ENCODE measurements around the gene RMND5B.
"Not testable (repeated sequence)": the region's sequence is repeated elsewhere in the genome, so short reads cannot be mapped to it uniquely, and the experiment has no call there.

The RMND5B gene

DNA sequence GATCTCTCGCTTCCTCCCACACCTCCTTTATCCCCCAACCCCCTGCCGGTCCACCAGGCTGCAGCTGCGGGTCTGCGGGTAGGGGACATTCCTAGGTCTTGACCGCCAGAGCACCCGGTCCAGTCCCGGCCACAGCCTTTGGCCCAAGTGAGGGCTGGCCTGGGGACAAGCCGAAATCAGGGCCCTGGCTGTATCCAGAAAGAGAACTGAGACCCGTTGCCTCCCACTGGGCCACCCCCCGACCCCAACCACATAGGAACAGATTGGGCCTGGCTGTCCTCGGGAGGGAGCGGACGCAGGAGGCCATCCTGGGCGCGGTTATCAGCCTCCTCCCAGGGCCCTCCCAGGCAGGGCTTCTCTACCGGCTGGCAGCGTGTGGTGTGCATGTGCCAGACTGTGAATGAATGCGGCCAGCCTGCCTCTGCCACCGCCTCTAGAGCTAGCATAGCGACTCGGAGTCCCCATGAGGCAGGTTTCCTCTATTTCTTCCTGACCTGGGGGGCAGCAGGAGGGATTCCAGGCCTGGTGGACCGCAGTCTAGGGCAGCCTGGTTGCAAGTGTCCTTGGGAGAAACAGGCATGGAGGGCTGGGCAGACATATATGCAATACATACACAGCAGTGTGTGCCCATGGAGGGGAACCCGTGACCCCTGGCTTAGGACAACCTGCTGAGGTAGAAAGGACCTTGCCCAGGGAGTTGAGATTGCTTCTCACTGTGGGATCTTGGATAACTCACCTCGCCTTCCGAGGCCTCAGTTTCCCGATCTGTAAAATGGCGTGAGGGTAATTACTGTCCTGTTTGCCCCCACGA, 16.3 kb upstream of the RMND5B start:
- no peak for DNase-seq

DNA sequence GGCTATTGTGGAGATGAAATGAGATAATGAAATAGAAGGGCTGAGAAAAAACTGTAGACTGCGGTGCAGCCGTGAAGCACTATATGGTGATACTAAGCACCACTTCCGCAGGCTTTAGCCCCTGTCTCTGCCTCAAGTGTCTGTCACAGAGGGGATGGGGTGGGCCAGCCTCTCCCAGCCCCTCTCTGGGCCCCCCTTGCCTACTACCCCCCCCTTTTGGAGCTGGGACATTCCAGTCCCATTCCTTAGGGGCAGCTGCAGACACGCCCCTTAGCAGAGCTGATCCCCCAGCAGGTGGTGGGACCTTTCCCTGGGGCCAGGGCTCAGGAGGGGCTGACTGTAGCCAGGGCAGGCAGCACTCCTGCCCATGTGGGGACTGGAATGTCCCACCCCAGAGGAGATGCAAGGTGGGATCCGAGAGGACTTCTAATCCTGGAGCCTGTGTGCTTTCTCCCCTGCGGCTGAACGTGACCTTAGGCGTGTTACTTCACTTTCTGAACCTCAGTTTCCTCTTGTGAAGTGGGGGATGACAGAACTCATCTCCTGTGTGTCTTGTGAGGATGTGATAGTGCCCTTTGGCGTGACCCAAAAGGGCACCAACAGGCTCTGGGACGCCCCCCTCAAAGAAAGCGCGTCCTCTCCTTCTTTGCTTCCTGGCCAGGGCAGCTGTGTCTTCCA, 15.5 kb upstream of the RMND5B start:
- no peak for DNase-seq

DNA sequence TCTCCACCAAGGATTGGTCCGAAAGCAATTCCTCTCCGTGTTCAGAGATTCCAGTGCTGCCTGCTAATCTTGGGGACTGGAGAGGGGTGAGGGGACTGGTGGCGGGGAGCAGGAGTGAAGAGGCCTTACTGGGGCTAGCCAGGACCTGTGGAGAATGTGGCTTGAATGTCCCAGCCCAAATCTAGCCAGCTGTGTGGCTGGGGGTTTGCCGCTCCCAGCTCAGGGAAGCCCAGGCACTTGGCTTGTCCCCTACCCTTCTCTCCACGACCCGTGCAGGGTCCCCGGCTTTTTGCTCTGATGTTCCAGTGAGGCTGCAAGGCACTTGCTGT, 15.0 kb upstream of the RMND5B start:
- DNase-seq = no peak

DNA sequence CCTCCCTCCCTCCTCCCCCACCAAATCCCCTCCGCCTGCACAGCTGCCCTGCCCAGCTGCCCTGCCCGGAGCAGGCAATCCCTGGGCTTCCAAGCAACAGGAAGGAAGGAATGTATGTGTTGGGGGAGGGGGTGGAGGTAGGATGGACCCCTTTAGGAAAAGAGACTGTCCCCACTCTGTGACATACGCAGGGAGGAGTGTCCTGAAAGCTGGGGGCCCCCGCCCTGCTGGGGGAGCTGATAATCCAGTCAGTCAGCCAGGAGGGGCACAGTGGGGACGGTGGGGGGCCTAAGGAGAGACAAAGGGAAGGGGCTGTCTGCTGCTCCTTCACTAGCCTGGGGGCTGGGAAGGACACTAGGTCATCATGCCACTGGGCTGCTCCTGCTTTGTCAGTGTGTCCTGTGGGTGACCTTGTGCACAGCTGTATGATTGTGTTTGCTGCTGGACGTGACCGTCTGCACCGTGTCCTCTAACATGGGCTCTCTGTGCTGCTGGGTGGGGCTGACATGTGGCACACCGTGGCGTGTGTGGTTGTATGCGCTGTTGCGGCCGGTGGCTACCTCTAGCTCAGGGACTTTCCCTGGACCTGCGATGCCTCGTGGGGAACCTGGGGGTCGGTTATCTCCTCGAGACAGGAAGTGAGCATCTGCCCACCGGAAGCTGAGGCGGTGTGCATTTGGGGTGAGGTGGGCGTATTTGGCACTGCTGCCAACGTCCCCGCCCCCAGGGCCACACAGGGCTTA, 14.5 kb upstream of the RMND5B start:
- no peak for DNase-seq

DNA sequence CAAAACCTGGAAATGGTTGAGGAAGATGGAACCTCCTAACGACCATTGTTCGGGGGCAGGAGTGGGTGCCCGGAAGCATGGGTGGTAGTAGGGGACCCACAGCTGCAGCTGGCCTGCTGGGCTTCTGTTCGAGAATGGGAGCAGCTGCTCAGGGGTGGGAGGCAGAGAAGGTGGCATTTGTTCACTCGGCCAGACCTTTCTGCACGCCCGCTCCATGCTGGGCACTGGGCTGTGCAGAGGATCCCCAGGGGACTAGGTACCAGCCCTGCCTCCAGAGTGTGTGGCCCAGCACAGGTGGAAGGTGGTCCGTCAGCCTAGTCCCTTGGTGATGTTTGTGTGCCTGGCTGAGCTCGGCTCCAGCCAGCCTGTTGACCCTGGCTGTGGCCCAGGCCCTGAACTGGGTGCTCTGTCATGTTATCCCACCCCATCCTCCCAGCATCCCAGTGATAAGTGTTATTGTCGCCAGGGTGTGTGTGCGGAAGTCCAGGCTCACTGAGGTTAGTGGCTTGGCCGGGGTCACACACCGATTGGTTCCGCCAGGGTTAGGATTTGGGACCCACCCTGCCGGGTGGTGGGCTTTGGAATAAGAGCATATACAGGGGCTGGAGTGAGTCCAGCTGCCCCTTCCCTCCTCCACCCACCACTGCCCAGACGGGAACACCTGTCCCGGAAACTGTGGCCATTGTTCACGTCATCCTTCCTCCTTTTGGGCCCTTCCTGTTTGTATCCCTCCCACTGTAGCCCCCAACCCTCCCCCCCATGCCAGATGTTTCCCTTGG, 12.7 kb upstream of the RMND5B start:
- no peak for DNase-seq

DNA sequence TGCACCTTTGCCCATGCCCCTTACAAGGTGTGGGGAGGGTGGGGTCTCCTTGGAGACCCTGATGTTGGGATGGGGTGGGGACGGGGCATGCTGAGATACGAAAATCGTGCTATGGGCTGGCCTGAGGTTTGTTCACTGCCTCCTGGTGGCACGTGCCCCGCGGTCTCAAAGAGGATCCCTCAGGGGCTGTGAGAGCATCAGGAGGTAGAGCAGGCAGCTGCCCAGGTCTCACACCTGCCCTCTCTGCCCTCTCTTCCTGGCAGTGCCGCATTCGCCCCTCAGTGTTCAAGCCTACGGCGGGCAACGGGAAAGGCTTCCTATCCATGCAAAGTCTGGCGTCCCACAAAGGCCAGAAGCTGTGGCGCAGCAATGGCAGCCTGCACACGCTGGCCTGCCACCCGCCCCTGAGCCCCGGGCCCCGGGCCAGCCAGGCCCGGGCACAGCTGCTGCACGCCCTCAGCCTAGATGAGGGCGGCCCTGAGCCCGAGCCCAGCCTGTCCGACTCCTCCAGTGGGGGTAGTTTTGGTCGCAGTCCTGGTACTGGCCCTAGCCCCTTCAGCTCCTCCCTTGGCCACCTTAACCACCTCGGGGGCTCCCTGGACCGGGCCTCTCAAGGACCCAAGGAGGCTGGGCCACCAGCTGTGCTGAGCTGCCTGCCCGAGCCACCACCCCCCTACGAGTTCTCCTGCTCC, 10.8 kb upstream of the RMND5B start:
- DNase-seq = no peak

DNA sequence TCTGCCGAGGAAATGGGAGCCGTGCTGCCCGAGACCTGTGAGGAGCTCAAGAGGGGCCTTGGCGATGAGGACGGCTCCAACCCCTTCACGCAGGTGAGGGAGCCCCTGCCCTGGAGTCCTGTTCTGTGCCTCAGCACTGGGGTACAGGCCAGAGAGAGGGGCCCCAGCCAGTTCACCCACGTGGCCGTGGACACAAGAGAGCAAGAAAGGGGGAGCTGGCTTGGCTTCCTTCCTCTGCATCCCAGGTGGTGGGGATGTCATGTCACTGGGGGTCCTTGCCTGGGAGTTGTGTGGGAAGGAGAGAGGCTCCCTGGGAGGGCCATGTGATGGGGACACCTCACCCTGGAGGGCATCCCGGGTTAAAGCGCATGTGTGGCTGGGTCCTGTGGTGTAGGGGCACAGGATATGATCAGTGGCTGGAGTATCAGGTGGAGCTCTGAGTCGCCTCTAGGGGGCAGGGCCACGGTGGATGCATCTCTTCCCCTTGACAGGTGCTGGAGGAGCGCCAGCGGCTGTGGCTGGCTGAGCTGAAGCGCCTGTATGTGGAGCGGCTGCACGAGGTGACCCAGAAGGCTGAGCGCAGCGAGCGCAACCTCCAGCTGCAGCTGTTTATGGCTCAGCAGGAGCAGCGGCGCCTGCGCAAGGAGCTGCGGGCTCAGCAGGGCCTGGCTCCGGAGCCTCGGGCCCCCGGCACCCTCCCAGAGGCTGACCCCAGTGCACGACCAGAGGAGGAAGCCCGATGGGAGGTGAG, 10.0 kb upstream of the RMND5B start:
- peak; percentile 83 for DNase-seq

DNA sequence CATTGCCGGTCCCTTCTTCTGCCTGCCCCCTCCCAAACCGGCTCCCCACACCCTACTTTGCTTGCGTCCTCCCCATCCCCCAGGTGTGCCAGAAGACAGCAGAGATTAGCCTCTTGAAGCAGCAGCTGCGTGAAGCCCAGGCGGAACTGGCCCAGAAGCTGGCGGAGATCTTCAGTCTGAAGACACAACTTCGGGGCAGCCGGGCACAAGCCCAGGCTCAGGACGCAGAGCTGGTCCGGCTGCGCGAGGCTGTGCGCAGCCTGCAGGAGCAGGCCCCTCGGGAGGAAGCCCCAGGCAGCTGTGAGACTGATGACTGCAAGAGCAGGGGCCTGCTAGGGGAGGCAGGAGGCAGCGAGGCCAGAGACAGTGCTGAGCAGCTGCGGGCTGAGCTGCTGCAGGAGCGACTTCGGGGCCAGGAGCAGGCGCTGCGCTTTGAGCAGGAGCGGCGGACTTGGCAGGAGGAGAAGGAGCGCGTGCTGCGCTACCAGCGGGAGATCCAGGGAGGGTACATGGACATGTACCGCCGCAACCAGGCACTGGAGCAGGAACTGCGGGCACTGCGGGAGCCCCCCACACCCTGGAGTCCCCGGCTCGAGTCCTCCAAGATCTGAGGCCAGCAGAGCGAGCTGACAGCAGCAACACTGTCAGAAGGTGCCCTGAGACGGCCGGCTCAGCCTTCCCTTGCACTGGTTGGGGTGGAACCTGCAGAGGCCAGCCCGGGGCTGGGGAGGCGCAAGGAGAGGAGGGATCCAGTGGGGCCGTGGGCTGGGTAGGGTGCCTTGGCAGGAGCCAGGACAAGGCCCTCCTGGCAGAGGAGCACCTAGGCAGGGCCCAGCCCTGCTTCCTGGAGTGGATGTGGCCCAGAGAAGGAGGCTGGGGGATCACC, 9.2 kb upstream of the RMND5B start:
- no peak for DNase-seq

DNA sequence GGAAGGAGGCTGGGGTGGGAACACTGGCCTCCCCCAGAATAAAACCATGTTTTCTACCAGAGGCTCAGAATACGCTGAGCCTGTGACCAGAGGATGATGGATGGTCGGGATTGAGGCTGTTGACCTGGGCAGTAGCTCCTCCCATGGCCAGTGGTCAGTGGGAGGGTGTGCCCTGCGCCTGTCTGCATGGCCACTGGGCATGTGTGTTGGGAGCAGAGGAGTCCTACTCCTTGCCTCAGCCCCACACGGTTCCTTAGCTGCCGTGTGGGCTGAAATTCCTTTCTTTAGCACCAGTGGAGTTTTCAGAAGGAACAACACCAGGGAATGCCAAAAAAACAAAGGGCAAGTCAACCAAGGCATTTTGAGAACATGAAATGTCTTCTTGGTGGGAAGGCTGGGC, 8.5 kb upstream of the RMND5B start:
- no peak for DNase-seq

DNA sequence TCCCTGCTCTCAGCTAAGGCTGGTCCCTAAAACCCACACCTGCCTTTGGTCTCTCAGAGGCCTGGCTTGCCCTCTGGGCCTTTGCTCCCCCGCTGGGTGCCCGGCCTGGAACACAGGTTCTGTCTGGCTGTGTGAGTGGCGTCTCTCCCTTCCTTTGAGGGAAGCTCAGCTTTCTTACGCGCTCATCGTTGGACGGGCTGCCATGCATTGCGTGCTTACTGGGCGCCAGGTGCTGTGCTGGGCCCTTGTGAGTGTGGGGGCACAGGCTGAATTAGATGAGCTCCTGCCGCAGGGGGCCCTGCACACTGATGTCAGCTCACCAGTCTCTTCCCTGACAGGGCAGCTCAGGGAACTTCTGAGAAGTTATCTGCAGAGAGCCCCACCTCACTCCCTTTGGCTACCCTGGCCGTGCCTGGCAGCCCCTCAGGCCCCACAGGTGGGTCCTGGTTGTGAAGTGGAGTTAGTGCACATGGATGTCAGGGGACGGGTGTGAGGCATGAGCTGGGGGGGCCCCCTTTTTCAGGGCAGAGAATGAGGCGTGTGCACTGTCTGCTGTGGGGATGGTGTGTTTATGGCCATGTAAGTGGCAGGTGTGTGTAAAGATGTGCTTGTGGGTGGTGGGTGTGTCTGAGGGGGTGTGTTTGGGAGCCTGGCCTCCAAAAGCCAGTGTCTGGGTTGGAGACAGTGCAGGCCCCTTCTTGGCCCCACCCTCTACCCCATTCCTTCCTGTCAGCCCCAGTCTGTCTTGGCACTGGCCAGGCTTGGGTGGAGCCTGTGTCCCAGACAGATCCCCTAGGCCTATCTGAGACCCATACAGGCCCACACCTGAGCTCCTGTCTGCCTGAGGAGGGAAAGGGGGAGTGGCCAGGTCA, 7.5 kb upstream of the RMND5B start:
- DNase-seq = no peak

DNA sequence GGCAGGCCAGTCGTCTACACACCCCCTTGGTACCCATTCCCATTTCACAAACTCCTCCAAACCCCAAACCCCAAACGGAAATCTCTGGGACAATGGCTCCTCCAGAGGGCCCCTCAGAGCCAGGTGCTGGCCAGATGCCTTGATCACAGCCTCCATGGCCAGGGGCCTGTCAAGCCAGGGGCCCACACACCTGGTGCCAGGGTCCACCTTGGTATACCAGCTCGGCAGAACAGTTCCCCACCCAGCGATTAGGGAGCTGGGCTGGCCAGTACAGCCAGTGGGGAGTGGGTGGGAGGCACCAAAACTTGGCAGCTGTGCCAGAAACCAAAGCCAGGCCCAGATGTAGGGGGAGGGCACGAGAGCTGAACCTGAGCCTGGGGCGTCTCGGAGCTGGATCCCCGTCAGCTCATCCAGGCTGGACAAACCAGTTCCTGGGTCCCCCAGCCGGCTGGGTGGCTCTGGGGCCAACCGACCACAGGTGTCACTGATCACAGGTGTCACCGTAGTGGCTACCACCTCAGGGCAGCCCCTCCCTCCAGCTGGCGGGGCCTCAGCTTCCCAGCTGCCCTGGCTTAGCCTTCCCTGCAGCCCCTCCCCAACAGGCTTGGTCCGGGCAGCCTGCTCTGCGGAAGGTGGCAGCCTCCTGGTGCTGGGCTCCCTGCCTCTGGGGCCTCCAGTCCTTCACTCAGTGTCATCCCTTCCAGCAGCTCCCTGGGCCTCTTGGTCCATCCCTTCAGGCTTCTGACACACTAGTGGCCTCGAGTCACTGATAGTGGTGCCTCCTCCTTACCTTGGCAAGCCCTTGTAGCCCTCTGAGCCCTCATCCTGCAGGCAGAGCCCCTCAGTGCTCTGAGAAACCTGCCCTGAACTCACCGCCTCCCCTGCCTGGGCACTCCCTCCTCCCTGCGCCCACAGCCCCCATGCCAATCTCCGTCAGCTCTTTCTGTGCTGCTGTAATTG, 6.6 kb upstream of the RMND5B start:
- DNase-seq = no peak

DNA sequence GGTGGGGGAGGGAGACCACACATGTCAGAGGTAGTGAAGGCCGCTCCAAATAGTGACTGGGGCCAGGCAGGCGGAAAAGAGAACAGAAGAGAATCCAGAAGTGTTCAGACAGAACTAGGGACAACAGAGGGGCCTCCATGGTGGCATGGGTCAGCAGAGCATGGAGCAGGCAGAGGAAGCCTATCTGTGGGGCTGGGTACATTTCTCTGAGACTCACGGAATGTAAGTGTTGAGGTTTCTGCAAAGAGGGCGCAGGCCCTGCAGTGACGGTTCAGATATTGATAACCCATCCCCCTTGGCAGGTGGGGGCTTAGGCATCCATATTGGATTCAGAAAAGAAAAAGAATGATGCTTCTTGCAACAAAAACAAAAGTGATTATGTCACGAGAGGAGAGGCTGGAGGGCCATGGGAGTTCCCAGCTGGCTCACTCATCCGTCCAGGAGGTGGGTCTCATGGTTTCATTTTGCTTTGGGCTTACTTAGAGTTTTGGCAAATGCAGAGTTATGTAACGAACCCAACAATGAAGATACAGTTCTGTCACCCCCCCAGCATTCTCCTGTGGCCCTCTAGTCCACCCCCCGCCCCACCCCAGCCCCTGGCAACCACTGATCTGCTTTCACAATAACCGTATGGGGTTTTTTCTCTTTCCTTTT, 5.4 kb upstream of the RMND5B start:
- DNase-seq = no peak

DNA sequence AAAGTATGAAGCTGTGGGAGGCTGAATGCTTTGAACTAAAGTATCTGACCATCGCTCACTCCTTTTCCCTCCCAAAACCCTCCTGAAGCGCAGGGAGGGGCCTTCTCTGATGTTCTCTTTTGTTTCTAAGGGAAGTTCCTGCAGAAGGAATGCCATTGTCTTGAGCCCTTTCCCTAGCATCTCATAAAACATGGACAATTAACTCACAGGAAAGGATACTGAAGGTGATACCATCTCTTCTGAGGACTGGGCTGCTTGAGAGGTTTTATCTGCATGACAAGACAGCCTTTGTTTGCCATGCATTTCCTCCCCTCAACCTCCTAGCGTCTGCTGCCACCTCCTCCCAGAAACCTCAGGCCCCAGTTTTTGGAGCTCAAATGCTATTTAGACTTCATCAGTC, 4.3 kb upstream of the RMND5B start:
- no peak for DNase-seq

DNA sequence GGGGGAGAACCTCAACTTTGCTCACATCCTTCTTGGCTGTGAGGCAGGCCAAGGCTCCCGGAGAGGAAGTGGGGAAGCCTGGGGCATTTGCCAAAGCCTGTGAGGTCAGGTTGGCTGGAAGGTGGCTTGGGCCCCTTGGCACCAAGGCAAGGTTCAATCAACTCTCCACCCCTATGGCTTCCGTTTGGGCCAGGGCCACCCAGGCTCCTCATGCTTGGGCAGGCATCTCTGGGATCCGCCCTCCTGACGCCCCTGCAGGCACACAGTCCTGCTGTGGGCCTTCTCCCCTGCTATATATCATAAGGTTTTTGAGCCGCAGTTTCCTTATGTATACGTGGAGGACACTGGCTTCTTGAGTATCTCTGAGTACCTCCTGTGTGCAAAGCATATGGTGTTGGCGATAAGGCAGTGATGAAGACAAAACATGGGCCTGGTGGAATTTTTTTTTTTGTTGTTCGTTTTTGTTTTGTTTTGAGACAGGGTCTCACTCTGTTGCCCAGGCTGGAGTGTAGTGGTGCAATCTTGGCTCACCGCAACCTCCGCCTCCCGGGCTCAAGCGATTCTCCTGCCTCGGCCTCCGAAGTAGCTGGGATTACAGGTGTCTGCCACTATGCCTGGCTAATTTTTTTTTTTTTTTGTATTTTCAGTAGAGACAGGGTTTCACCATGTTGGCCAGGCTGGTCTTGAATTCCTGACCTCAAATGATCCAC, 3.4 kb upstream of the RMND5B start:
- DNase-seq = not testable (repeated sequence)

DNA sequence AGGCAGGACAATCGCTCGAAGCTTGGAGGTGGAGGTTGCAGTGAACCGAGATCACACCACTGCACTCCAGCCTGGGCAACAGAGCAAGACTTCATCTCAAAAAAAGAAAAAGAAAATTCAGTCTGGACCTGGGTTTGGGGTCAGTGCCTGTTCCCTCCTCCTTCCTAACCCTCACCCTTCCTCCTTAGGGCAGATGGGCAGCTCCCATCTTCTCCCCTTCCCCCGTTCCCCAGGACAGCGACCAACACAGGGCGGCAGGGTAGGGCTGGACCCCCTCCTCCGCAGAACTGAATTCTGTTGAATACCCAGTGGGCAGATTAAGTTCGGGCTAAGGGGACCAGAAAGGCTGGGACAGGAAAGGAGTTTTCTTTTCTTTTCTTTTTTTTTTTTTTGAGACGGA, 1.5 kb upstream of the RMND5B start:
- DNase-seq = no peak

DNA sequence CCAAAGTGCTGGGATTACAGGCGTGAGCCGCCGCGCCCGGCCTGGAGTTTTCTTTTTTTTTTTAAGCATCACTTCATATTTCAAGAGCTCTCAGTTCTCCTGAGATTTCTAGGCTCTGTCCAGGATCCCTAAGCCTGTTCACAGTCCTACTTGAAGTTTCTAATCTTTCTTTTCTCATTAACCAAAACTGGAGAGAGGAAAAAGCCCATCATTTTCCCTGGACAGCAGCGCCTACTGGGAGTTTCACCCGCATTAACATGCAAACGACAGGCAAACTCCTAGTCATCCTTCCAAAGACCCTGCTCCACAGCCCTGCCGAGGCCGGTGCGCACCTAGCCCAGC, 609 bp upstream of the RMND5B start:
- not testable (repeated sequence) for DNase-seq

DNA sequence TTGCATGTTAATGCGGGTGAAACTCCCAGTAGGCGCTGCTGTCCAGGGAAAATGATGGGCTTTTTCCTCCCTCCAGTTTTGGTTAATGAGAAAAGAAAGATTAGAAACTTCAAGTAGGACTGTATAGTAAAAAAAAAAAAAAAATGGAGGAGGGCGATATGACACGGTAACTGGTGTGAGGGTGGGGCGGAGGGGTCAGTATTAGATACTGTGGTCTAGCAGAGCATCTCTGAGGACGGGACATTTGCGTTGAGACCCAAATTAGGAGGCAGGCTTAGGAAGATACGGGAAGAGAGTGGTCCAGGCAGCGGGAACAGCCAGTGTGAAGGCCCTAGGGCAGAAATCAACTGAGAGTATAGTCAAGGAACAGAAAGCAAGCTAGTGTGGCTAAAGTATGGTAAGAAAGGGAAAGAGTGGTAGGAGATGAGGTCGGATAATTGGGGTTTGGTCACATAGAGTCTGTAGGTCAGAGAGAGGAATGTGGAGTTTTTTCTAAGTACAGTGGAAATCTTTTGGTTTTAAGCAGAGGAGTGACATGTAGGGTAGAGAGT, 707 bp downstream of the RMND5B start:
- DNase-seq = no peak

Measured in NCI-H2029 treated with DMSO at 0.1 percent for 48 hours (cell line).